ENCODE results near the gene TOM1L1.

TOM1L1 gene

GRCh38 chr17:54927525-54927924 is 26.9 kb downstream of the TOM1L1 start:
- Histone ChIP-seq H3K9ac (ENCODE audit: low read length) (no peak overlapping the region), H3K27me3 (ENCODE audit: control insufficient read depth, insufficient read depth, low read length) (no peaks in the 10 kb centered on the region), H3K4me3 (ENCODE audit: low read length) (no peak overlapping the region), H3K36me3 (ENCODE audit: control insufficient read depth, low read depth, low read length) (peaks cover 82% of the 10 kb centered on the region), H3K9me3 (ENCODE audit: control insufficient read depth, low read depth, low read length) (no peaks in the 10 kb centered on the region), H3K27ac (ENCODE audit: low read length) (no peak overlapping the region), H3K4me1 (ENCODE audit: control insufficient read depth, low read depth, low read length) (no peaks in the 10 kb centered on the region)

GRCh38 chr17:54932711-54933110 is 32.1 kb downstream of the TOM1L1 start:
- H3K4me1 ChIP-seq (ENCODE audit: control insufficient read depth, low read depth, low read length): no peaks in the 10 kb centered on the region
- no peaks in the 10 kb centered on the region for H3K9me3 ChIP-seq (ENCODE audit: control insufficient read depth, low read depth, low read length)
- H3K27ac ChIP-seq (ENCODE audit: low read length): no peak overlapping the region
- peaks cover 89% of the 10 kb centered on the region for H3K36me3 ChIP-seq (ENCODE audit: control insufficient read depth, low read depth, low read length)
- H3K27me3 ChIP-seq (ENCODE audit: control insufficient read depth, insufficient read depth, low read length): no peaks in the 10 kb centered on the region
- H3K4me3 ChIP-seq (ENCODE audit: low read length): no peak overlapping the region
- H3K9ac ChIP-seq (ENCODE audit: low read length): no peak overlapping the region

DNA sequence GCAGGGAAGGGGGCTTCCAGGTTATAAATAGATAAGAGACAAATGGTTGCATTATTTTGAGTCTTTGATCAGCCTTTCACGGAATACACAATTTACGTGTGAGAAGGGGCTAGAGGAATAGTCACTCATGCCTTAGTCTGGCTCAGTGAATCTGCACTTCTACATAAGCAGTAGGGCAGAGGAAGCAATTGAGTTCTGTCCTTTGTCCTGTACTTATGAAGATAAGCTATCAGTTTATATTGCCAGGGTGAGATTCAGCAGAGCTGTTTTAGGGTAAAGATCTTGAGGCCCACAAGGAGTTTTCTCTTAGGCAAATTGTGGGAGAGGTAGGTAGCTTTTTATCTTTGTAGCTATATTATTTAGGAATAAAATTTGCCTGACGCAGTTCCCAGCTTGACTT is 33.3 kb downstream of the TOM1L1 start:
- H3K27me3 ChIP-seq (ENCODE audit: control insufficient read depth, insufficient read depth, low read length): no peaks in the 10 kb centered on the region
- H3K36me3 ChIP-seq (ENCODE audit: control insufficient read depth, low read depth, low read length): peaks cover 88% of the 10 kb centered on the region
- H3K27ac ChIP-seq (ENCODE audit: low read length): no peak overlapping the region
- no peak overlapping the region for H3K4me3 ChIP-seq (ENCODE audit: low read length)
- no peaks in the 10 kb centered on the region for H3K9me3 ChIP-seq (ENCODE audit: control insufficient read depth, low read depth, low read length)
- no peaks in the 10 kb centered on the region for H3K4me1 ChIP-seq (ENCODE audit: control insufficient read depth, low read depth, low read length)
- H3K9ac ChIP-seq (ENCODE audit: low read length): no peak overlapping the region

DNA sequence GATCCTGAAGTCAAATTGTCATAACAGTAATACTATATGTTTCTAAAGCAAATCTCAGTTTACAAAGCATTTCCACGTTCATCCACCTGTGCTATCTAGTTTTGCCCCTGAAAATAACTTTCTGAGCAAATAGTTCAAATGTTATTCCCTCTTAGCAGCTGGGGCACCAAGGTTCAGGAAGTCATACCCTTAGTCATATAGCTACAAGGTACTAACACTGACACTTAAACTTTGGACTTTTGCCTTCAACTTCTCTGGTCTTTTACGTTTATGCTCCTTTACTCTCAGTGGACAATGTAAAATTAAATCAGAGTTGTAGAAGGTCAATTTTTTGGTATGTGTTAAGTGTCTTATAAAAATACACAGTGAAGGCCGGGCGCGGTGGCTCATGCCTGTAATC is 34.8 kb downstream of the TOM1L1 start:
- Histone ChIP-seq H3K27ac (ENCODE audit: low read length) (no peak overlapping the region), H3K4me1 (ENCODE audit: control insufficient read depth, low read depth, low read length) (no peaks in the 10 kb centered on the region), H3K9me3 (ENCODE audit: control insufficient read depth, low read depth, low read length) (no peaks in the 10 kb centered on the region), H3K9ac (ENCODE audit: low read length) (no peak overlapping the region), H3K27me3 (ENCODE audit: control insufficient read depth, insufficient read depth, low read length) (no peaks in the 10 kb centered on the region), H3K36me3 (ENCODE audit: control insufficient read depth, low read depth, low read length) (peaks cover 89% of the 10 kb centered on the region), H3K4me3 (ENCODE audit: low read length) (no peak overlapping the region)

DNA sequence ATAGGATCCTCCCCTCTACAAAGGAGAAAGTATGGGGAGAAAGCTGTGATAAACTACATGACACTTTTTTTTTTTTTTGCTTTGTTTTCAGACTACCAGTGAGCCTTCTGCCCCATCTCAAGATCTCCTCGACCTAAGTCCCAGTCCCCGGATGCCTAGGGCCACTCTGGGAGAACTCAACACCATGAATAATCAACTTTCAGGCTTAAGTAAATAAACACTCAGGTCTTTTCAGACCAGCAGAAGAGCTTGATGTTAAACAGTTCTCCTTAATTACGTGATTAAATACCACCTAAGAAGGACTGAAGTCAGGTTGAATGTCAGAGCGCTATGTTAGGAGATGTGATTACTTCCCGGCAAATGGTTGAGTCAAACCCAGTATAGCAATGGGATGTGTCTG is 36.4 kb downstream of the TOM1L1 start:
- Histone ChIP-seq H3K36me3 (ENCODE audit: control insufficient read depth, low read depth, low read length) (peaks cover 91% of the 10 kb centered on the region), H3K9ac (ENCODE audit: low read length) (no peak overlapping the region), H3K4me1 (ENCODE audit: control insufficient read depth, low read depth, low read length) (no peaks in the 10 kb centered on the region), H3K27me3 (ENCODE audit: control insufficient read depth, insufficient read depth, low read length) (no peaks in the 10 kb centered on the region), H3K4me3 (ENCODE audit: low read length) (no peak overlapping the region), H3K27ac (ENCODE audit: low read length) (no peak overlapping the region), H3K9me3 (ENCODE audit: control insufficient read depth, low read depth, low read length) (no peaks in the 10 kb centered on the region)

DNA sequence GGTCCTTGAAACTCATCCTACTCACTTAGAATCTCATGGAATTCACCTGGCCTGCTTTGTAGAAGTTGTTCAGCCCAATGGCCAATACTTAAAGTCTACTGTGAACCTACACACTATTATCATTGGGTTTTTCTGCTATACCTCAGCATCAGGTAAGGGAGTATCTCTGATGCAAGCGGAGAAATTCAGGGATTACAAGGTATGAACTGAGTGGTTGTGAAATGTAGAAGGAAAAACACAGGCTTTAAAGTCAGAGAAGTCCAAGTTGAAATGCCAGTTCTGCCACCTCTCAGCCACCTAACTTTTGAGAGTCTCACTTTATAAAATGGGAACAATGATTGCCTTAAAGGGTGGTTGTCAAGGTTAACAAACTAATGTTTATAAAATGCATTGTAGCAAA is 36.8 kb downstream of the TOM1L1 start:
- H3K36me3 ChIP-seq (ENCODE audit: control insufficient read depth, low read depth, low read length): peaks cover 91% of the 10 kb centered on the region
- no peaks in the 10 kb centered on the region for H3K27me3 ChIP-seq (ENCODE audit: control insufficient read depth, insufficient read depth, low read length)
- H3K27ac ChIP-seq (ENCODE audit: low read length): no peak overlapping the region
- no peak overlapping the region for H3K9ac ChIP-seq (ENCODE audit: low read length)
- no peaks in the 10 kb centered on the region for H3K9me3 ChIP-seq (ENCODE audit: control insufficient read depth, low read depth, low read length)
- H3K4me3 ChIP-seq (ENCODE audit: low read length): no peak overlapping the region
- H3K4me1 ChIP-seq (ENCODE audit: control insufficient read depth, low read depth, low read length): no peaks in the 10 kb centered on the region

- Histone ChIP-seq H3K36me3 (ENCODE audit: control insufficient read depth, low read depth, low read length) (peaks cover 66% of the 10 kb centered on the region), H3K4me3 (ENCODE audit: low read length) (no peak overlapping the region), H3K9me3 (ENCODE audit: control insufficient read depth, low read depth, low read length) (no peaks in the 10 kb centered on the region), H3K9ac (ENCODE audit: low read length) (no peak overlapping the region), H3K4me1 (ENCODE audit: control insufficient read depth, low read depth, low read length) (no peaks in the 10 kb centered on the region), H3K27ac (ENCODE audit: low read length) (no peak overlapping the region), H3K27me3 (ENCODE audit: control insufficient read depth, insufficient read depth, low read length) (no peaks in the 10 kb centered on the region)
These were observed 40.6 kb downstream of the TOM1L1 start for GRCh38 chr17:54941285-54941684.

- Histone ChIP-seq H3K27me3 (ENCODE audit: control insufficient read depth, insufficient read depth, low read length) (no peaks in the 10 kb centered on the region), H3K4me1 (ENCODE audit: control insufficient read depth, low read depth, low read length) (no peaks in the 10 kb centered on the region), H3K9me3 (ENCODE audit: control insufficient read depth, low read depth, low read length) (no peaks in the 10 kb centered on the region), H3K4me3 (ENCODE audit: low read length) (no peak overlapping the region), H3K9ac (ENCODE audit: low read length) (no peak overlapping the region), H3K36me3 (ENCODE audit: control insufficient read depth, low read depth, low read length) (peaks cover 59% of the 10 kb centered on the region), H3K27ac (ENCODE audit: low read length) (no peak overlapping the region)
These were observed 44.1 kb downstream of the TOM1L1 start for GRCh38 chr17:54944796-54945195.

- no peak overlapping the region for H3K4me3 ChIP-seq (ENCODE audit: low read length)
- no peaks in the 10 kb centered on the region for H3K9me3 ChIP-seq (ENCODE audit: control insufficient read depth, low read depth, low read length)
- no peak overlapping the region for H3K9ac ChIP-seq (ENCODE audit: low read length)
- peaks cover 59% of the 10 kb centered on the region for H3K36me3 ChIP-seq (ENCODE audit: control insufficient read depth, low read depth, low read length)
- no peaks in the 10 kb centered on the region for H3K27me3 ChIP-seq (ENCODE audit: control insufficient read depth, insufficient read depth, low read length)
- H3K27ac ChIP-seq (ENCODE audit: low read length): no peak overlapping the region
- no peaks in the 10 kb centered on the region for H3K4me1 ChIP-seq (ENCODE audit: control insufficient read depth, low read depth, low read length)
These were observed 44.6 kb downstream of the TOM1L1 start for GRCh38 chr17:54945231-54945630.

DNA sequence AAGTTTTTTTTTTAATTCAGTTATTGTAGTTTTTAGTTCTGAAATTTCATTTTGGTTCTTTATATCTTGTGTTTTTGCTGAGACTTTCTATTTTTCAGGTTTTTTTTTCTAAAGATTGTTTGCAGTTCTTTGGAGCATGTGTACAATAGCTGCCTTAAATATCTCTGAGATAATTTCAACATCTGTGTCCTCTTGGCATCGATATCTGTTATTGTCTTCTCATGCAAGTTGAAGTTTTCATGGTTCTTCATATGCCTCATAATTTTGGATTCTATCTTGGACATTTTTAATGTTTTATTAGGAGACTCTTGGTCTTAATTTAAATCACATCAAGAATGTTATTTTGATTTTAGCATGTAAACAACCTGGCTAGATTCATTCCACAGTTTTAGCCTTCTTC is 45.0 kb downstream of the TOM1L1 start:
- Histone ChIP-seq H3K9ac (ENCODE audit: low read length) (no peak overlapping the region), H3K4me3 (ENCODE audit: low read length) (no peak overlapping the region), H3K27ac (ENCODE audit: low read length) (no peak overlapping the region), H3K36me3 (ENCODE audit: control insufficient read depth, low read depth, low read length) (peaks cover 59% of the 10 kb centered on the region), H3K4me1 (ENCODE audit: control insufficient read depth, low read depth, low read length) (no peaks in the 10 kb centered on the region), H3K27me3 (ENCODE audit: control insufficient read depth, insufficient read depth, low read length) (no peaks in the 10 kb centered on the region), H3K9me3 (ENCODE audit: control insufficient read depth, low read depth, low read length) (no peaks in the 10 kb centered on the region)

GRCh38 chr17:54947396-54947795 is 46.7 kb downstream of the TOM1L1 start:
- no peaks in the 10 kb centered on the region for H3K9me3 ChIP-seq (ENCODE audit: control insufficient read depth, low read depth, low read length)
- H3K27me3 ChIP-seq (ENCODE audit: control insufficient read depth, insufficient read depth, low read length): no peaks in the 10 kb centered on the region
- H3K36me3 ChIP-seq (ENCODE audit: control insufficient read depth, low read depth, low read length): peaks cover 61% of the 10 kb centered on the region

DNA sequence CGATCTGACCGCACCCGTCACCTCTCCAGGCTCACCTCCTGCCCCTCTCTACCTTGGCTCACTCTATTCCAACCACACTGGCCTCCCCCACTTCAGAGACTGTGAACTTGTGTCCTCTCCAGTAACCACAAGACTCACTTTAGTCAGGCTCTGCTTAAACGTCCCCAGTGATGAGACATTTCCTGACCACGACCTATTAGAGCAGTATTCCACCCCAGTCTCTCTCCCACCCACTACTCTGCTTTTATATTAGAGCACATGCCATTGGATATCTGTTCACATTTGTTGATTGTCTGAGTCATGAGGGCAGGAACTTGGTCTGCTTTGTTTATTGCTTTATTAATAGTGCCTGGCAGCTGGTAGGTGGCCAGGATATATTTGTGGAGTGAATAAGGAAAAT is 47.7 kb downstream of the TOM1L1 start:
- H3K27ac ChIP-seq (ENCODE audit: low read length): no peak overlapping the region
- H3K27me3 ChIP-seq (ENCODE audit: control insufficient read depth, insufficient read depth, low read length): no peaks in the 10 kb centered on the region
- no peaks in the 10 kb centered on the region for H3K9me3 ChIP-seq (ENCODE audit: control insufficient read depth, low read depth, low read length)
- no peaks in the 10 kb centered on the region for H3K4me1 ChIP-seq (ENCODE audit: control insufficient read depth, low read depth, low read length)
- H3K36me3 ChIP-seq (ENCODE audit: control insufficient read depth, low read depth, low read length): peaks cover 62% of the 10 kb centered on the region
- H3K4me3 ChIP-seq (ENCODE audit: low read length): no peak overlapping the region
- H3K9ac ChIP-seq (ENCODE audit: low read length): no peak overlapping the region

More at GRCh38 chr17:54947396-54947795, 46.7 kb downstream of the TOM1L1 start:
- H3K9ac ChIP-seq (ENCODE audit: low read length): no peak overlapping the region
- no peak overlapping the region for H3K4me3 ChIP-seq (ENCODE audit: low read length)
- no peak overlapping the region for H3K27ac ChIP-seq (ENCODE audit: low read length)
- H3K4me1 ChIP-seq (ENCODE audit: control insufficient read depth, low read depth, low read length): no peaks in the 10 kb centered on the region
